HepG2 (cell line): Measurements from ENCODE around the gene KISS1. TPM values are rescaled to one million over a fixed set of nuclear protein-coding genes. Genes with fewer than 3 reads are reported as not detected.

ENCODE experiments used
- ARNT ChIP-seq: fragments of 450-650 bp; IDR thresholded peaks from 2 replicates; pipeline ENCODE4 v1.6.1; 2017
- ATF7-NPFF ChIP-seq: sonication (generic); formaldehyde crosslinking; IDR thresholded peaks from 2 replicates; pipeline ENCODE4 v1.8.1; 2023; ENCODE audit warnings: mild to moderate bottlenecking, low read depth, missing genetic modification reagents, moderate library complexity
- CHCHD3 ChIP-seq: sonication (generic); formaldehyde crosslinking; IDR thresholded peaks from 2 replicates; pipeline ENCODE4 v1.8.0; 2022; ENCODE audit warnings: mild to moderate bottlenecking, missing genetic modification reagents, moderate library complexity
- KAT7 ChIP-seq: IDR thresholded peaks from 2 replicates; pipeline ENCODE4 v1.6.1; 2018; ENCODE audit warnings: borderline replicate concordance, missing compliant biosample characterization
- MEIS2 ChIP-seq: sonication (generic); formaldehyde crosslinking; IDR thresholded peaks from 2 replicates; pipeline ENCODE4 v1.9.0; 2021; ENCODE audit warnings: mild to moderate bottlenecking, missing genetic modification reagents
- MZF1 ChIP-seq: sonication (generic); formaldehyde crosslinking; IDR thresholded peaks from 2 replicates; pipeline ENCODE4 v1.8.1; 2023; ENCODE audit warnings: mild to moderate bottlenecking, missing genetic modification reagents, borderline replicate concordance
- NCOA5 ChIP-seq: sonication (generic); formaldehyde crosslinking; IDR thresholded peaks from 2 replicates; pipeline ENCODE4 v1.4.0; 2020; ENCODE audit warnings: missing genetic modification reagents
- NFYC ChIP-seq: IDR thresholded peaks from 2 replicates; pipeline ENCODE4 v1.6.1; 2016; ENCODE audit warnings: missing genetic modification reagents, missing compliant biosample characterization
- PHF5A ChIP-seq: IDR thresholded peaks from one replicate; pipeline ENCODE4 v1.6.1; 2018; ENCODE audit warnings: low read depth, missing genetic modification reagents; ENCODE audit not compliant: unreplicated experiment
- SALL1 ChIP-seq: sonication (generic); formaldehyde crosslinking; IDR thresholded peaks from 2 replicates; pipeline ENCODE4 v1.8.0; 2022; ENCODE audit warnings: mild to moderate bottlenecking, missing genetic modification reagents
- TP53 ChIP-seq: sonication (generic); formaldehyde crosslinking; conservative IDR thresholded peaks from 2 replicates; pipeline ENCODE4 v1.4.0; 2020; ENCODE audit warnings: missing genetic modification reagents
- WIZ ChIP-seq: sonication (generic); formaldehyde crosslinking; IDR thresholded peaks from 2 replicates; pipeline ENCODE4 v1.5.1; 2020; ENCODE audit warnings: mild to moderate bottlenecking, missing genetic modification reagents
- ZNF367 ChIP-seq: sonication (generic); formaldehyde crosslinking; IDR thresholded peaks from 2 replicates; pipeline ENCODE4 v1.4.0; 2020; ENCODE audit warnings: missing genetic modification reagents, borderline replicate concordance
- ZNF430 ChIP-seq: sonication (generic); formaldehyde crosslinking; IDR thresholded peaks from 2 replicates; pipeline ENCODE4 v1.9.0; 2021; ENCODE audit warnings: mild to moderate bottlenecking, missing genetic modification reagents
- ZNF616 ChIP-seq: sonication (generic); formaldehyde crosslinking; IDR thresholded peaks from 2 replicates; pipeline ENCODE4 v1.5.0; 2020; ENCODE audit warnings: low read depth, mild to moderate bottlenecking, missing genetic modification reagents
- ZNF781 ChIP-seq: sonication (generic); formaldehyde crosslinking; IDR thresholded peaks from 2 replicates; pipeline ENCODE4 v1.5.1; 2020; ENCODE audit warnings: borderline replicate concordance, mild to moderate bottlenecking, missing genetic modification reagents; ENCODE audit errors: not compliant biosample characterization
- polyA plus RNA-seq, 8 experiments: library from polyadenylated mRNA; depleted of rRNA in 3 of 8; stranded (reverse) in 7 of 8; unstranded in 1 of 8; fragments of >200 nt; fragmentation: Illumina TruSeq in 4 of 8; extraction: Trizol in 4 of 8; gene quantifications; 2 replicates each; pipeline versions ENCODE4 v1.2.1 to v1.2.3, GENCODE V29; 2011 to 2016; ENCODE audit warnings: low read depth in 4 of 8, missing spikeins in 1 of 8, mixed read lengths in 1 of 8; ENCODE audit not compliant: insufficient read depth in 1 of 8
- total RNA-seq, 5 experiments: library from RNA; depleted of rRNA; stranded (reverse); fragments of >200 nt; fragmentation: Illumina TruSeq; extraction: Trizol; gene quantifications; 2 replicates each; pipeline ENCODE4 v1.2.3, GENCODE V29; 2016; ENCODE audit warnings: low read depth in 1 of 5
- TF ChIP-seq, protein P1 (sequence below): sonication (generic); formaldehyde crosslinking; IDR thresholded peaks from 2 replicates; pipeline ENCODE4 v1.4.0; 2020; ENCODE audit warnings: mild to moderate bottlenecking, missing genetic modification reagents
- TF ChIP-seq, protein P2 (sequence below): sonication (generic); formaldehyde crosslinking; IDR thresholded peaks from 2 replicates; pipeline ENCODE4 v1.5.1; 2020; ENCODE audit warnings: missing genetic modification reagents, mild to moderate bottlenecking, borderline replicate concordance
- TF ChIP-seq, protein P3 (sequence below): sonication (generic); formaldehyde crosslinking; IDR thresholded peaks from 2 replicates; pipeline ENCODE4 v1.5.1; 2020; ENCODE audit warnings: missing genetic modification reagents, mild to moderate bottlenecking, borderline replicate concordance
- TF ChIP-seq, protein P4 (sequence below): sonication (generic); formaldehyde crosslinking; IDR thresholded peaks from 2 replicates; pipeline ENCODE4 v1.4.0; 2020; ENCODE audit warnings: missing genetic modification reagents
- TF ChIP-seq, protein P5 (sequence below): IDR thresholded peaks from 2 replicates; pipeline ENCODE4 v1.6.1; 2016; ENCODE audit warnings: missing compliant biosample characterization, missing genetic modification reagents, borderline replicate concordance

KISS1 gene
- total and polyA plus RNA-seq, 2 of the 13 experiments (the other 11 are each of a cell fraction or from before 2014, with no cell fraction given): 0.24 to 0.80 TPM

DNA sequence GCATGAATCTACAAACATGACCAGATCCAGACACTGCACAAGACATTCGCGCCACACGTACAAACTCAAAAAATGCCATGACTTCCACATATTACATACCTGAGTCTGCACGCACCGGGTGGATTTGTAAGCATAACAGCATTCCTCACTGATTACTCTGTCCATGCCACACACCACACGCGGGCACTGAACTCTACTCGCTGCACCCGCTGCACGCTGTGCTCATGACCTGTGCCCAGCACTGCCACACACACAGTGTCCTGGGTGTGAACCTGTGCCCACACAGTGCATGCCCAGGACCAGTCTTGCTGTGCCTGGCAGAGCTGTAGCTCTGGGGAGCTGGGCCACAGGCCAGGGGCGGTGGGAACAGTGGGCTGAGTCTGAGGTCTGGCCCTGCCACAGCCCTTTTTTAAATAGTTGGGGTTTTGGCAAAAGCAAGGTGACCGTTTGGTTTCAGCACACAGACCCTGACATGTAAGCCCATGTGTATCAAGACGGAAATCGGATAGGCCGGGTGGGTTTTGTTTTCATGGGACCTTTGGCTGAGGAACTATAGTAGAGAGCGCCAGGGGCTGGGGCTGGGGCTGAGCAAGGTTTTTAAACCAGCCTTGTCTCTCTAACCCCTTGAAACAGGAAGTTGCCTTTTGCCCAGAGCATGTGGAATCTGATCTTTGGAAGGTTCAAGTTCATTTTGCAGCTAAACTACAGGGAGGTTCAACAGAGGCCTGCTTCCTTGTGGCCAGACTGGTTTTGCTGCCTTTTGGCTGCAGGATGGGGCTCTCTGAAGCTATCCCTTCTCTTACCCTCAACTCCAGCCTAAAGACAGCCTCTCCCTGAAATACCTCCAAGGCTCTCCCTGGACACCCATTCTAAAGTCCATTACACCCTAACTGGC, 29.8 kb upstream of the KISS1 start (continued):
- TF ChIP-seq, protein P1, sequence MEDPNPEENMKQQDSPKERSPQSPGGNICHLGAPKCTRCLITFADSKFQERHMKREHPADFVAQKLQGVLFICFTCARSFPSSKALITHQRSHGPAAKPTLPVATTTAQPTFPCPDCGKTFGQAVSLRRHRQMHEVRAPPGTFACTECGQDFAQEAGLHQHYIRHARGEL (CRISPR knock-in tag): no peak
- TF ChIP-seq, protein P2, sequence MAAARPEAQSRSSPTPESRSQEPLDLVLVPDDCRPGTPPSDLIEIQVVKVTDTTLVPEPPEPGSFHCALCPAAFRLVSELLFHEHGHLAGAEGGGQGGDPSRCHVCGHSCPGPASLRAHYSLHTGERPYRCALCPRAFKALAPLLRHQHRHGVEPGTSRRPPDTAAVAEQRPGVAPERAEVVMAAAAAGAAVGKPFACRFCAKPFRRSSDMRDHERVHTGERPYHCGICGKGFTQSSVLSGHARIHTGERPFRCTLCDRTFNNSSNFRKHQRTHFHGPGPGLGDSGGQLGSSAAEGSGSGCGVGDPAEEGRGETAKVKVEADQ (CRISPR knock-in tag): no peak
- TF ChIP-seq TP53 (CRISPR knock-in tag) (no peak), ZNF781 (CRISPR knock-in tag) (no peak), NCOA5 (CRISPR knock-in tag) (no peak), ATF7-NPFF (CRISPR knock-in tag) (no peak), NFYC (CRISPR knock-in tag) (no peak), SALL1 (CRISPR knock-in tag) (peak; percentile 10; the same call in 1 of the 2 replicates), WIZ (CRISPR knock-in tag) (no peak), ZNF616 (CRISPR knock-in tag) (no peak), ARNT (no peak), ZNF367 (CRISPR knock-in tag) (no peak), MEIS2 (no peak), CHCHD3 (CRISPR knock-in tag) (no peak), PHF5A (CRISPR knock-in tag) (no peak), MZF1 (CRISPR knock-in tag) (no peak), ZNF430 (CRISPR knock-in tag) (no peak), KAT7 (CRISPR knock-in tag) (no peak)
- TF ChIP-seq, protein P3, sequence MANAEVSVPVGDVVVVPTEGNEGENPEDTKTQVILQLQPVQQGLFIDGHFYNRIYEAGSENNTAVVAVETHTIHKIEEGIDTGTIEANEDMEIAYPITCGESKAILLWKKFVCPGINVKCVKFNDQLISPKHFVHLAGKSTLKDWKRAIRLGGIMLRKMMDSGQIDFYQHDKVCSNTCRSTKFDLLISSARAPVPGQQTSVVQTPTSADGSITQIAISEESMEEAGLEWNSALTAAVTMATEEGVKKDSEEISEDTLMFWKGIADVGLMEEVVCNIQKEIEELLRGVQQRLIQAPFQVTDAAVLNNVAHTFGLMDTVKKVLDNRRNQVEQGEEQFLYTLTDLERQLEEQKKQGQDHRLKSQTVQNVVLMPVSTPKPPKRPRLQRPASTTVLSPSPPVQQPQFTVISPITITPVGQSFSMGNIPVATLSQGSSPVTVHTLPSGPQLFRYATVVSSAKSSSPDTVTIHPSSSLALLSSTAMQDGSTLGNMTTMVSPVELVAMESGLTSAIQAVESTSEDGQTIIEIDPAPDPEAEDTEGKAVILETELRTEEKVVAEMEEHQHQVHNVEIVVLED (CRISPR knock-in tag): no peak
- TF ChIP-seq, protein P4, sequence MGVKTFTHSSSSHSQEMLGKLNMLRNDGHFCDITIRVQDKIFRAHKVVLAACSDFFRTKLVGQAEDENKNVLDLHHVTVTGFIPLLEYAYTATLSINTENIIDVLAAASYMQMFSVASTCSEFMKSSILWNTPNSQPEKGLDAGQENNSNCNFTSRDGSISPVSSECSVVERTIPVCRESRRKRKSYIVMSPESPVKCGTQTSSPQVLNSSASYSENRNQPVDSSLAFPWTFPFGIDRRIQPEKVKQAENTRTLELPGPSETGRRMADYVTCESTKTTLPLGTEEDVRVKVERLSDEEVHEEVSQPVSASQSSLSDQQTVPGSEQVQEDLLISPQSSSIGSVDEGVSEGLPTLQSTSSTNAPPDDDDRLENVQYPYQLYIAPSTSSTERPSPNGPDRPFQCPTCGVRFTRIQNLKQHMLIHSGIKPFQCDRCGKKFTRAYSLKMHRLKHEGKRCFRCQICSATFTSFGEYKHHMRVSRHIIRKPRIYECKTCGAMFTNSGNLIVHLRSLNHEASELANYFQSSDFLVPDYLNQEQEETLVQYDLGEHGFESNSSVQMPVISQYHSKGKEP (CRISPR knock-in tag): no peak
- TF ChIP-seq, protein P5, sequence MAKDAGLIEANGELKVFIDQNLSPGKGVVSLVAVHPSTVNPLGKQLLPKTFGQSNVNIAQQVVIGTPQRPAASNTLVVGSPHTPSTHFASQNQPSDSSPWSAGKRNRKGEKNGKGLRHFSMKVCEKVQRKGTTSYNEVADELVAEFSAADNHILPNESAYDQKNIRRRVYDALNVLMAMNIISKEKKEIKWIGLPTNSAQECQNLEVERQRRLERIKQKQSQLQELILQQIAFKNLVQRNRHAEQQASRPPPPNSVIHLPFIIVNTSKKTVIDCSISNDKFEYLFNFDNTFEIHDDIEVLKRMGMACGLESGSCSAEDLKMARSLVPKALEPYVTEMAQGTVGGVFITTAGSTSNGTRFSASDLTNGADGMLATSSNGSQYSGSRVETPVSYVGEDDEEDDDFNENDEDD (CRISPR knock-in tag): no peak
